Left lobe of liver (tissue), 2 donors: Measurements from ENCODE around the gene CHP2. TPM values are rescaled to one million over a fixed set of nuclear protein-coding genes. Genes with fewer than 3 reads are reported as not detected.

Experiments
- ATAC-seq: fragments of 200-7000 bp; cut with Tn5 transposase; one replicate; pipeline ENCODE4 v1.9.1; 2020; ENCODE audit warnings: mild to moderate bottlenecking, moderate library complexity
- DNase-seq: peaks from one replicate; pipeline ENCODE4 v3.0.0-alpha.2; 2020; ENCODE audit warnings: low spot score
- total RNA-seq: library from RNA; stranded (reverse); gene quantifications from one replicate; pipeline ENCODE4 v1.2.1, GENCODE V29; 2021
- donor health status: DM: no; HTN: no; CAD: no; lungs with moderate emphysema.
- donor health status: DM: no; HTN: yes; CAD: no.

Gene CHP2
- total RNA-seq, 1 donor from 2014 or later, result not detected

DNA sequence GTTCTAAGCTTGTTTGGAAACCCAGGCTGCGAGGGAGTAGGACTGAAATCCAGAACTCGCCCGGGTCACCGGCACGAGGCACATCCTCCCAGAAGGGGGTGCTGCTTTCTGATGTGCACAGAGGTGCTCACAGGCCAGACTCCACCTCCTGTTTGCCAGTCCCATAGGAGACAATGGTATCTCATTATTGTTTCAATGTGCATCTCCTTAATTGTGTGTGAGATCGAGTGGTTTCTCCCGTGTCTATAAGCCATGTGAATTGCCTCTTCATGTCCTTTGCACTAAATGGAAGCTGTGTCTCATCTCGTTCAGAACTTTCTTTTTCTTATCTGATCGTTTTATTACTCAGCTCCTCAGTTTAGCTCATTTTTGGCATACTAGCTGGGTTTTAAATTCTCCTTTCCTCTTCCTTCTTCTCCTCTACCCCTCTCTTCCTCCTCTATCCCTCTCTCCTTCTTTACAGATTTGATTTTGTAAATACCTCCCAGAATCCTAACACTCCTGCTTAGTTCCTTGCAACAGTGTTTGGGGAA lies 48.8 kb downstream of the CHP2 start:
- peak; percentile 48 for DNase-seq
- ATAC-seq, result peak; percentile 75

DNA sequence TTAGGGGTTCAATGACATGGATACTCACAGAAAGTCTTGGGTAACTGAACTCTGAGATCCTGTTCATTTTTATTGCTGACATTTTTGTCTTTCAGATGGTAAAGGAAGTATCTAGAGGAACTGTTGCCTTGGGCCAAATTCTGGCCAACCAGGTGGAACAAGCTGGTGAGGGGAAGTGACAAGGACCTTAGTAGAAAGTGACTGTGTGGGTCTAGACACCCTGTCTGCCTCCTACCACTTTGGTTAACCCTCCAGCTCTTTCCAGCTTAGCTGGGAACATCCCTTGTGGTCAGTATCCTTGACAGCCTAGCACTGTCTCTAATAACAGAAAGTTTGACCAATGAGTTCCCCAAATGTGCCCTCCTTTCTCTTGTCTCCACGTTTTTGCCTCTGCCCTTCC lies 52.2 kb downstream of the CHP2 start:
- ATAC-seq (no peak), DNase-seq (no peak)

Other genes with a start within 250 kb of the CHP2 start
- 30.2 TPM for gene GGA2, start 244.5 kb upstream of the CHP2 start, total RNA-seq
- 15.9 TPM for gene EARS2, start 197.7 kb upstream of the CHP2 start, total RNA-seq
- gene UBFD1, start 197.3 kb upstream of the CHP2 start, total RNA-seq, result 32.9 TPM
- 64.3 TPM for gene NDUFAB1, start 158.7 kb upstream of the CHP2 start, total RNA-seq
- gene PALB2, start 113.7 kb upstream of the CHP2 start, total RNA-seq, result 4.6 TPM
- gene DCTN5, start 113.6 kb upstream of the CHP2 start, total RNA-seq, result 17.2 TPM
- 1.0 TPM for gene PLK1, start 76.1 kb upstream of the CHP2 start, total RNA-seq
- 0.05 TPM for gene ERN2, start 41.8 kb upstream of the CHP2 start, total RNA-seq
- 3.3 TPM for gene PRKCB, start 81.0 kb downstream of the CHP2 start, total RNA-seq